HEK293T (cell line): ENCODE data around the gene CD163L1.
"Not testable (repeated sequence)": the region's sequence is repeated elsewhere in the genome, so short reads cannot be mapped to it uniquely, and the experiment has no call there.

ENCODE experiments used
- CTCF ChIA-PET: fragments of 350-600 bp; formaldehyde crosslinking; extraction: SDS; loops from one replicate; lab custom pipeline; 2021; ENCODE audit warnings: antibody characterized with exemption, inconsistent platforms; lab: Yijun Ruan, JAX
- POLR2A ChIA-PET: fragments of 350-600 bp; formaldehyde crosslinking; extraction: SDS; loops from one replicate; lab custom pipeline; 2020; ENCODE audit warnings: antibody characterized with exemption, inconsistent platforms; lab: Yijun Ruan, JAX
- DNase-seq: peaks from one replicate; pipeline ENCODE4 v3.0.0; 2012; ENCODE audit warnings: mixed read lengths; ENCODE audit errors: extremely low spot score
- ARNT ChIP-seq: fragments of 450-650 bp; IDR thresholded peaks from 2 replicates; pipeline ENCODE4 v1.6.1; 2017; ENCODE audit warnings: mild to moderate bottlenecking
- BHLHE40 ChIP-seq: fragments of 450-650 bp; IDR thresholded peaks from 2 replicates; pipeline ENCODE4 v1.6.1; 2016; ENCODE audit warnings: mild to moderate bottlenecking, moderate library complexity, borderline replicate concordance
- CTBP1 ChIP-seq: fragments of 450-650 bp; IDR thresholded peaks from 2 replicates; pipeline ENCODE4 v1.6.1; 2016; ENCODE audit warnings: borderline replicate concordance
- ELF4 ChIP-seq: fragments of 450-650 bp; IDR thresholded peaks from 2 replicates; pipeline ENCODE4 v1.6.1; 2017; ENCODE audit warnings: antibody characterized with exemption
- FOXA1 ChIP-seq: fragments of 450-650 bp; IDR thresholded peaks from 2 replicates; pipeline ENCODE4 v1.6.1; 2016; ENCODE audit warnings: mild to moderate bottlenecking
- FOXK2 ChIP-seq: fragments of 450-650 bp; IDR thresholded peaks from 2 replicates; pipeline ENCODE4 v1.6.1; 2016; ENCODE audit warnings: mild to moderate bottlenecking
- FOXM1 ChIP-seq: fragments of 450-650 bp; IDR thresholded peaks from 2 replicates; pipeline ENCODE4 v1.6.1; 2017; ENCODE audit warnings: mild to moderate bottlenecking, borderline replicate concordance
- HDGF ChIP-seq: fragments of 450-650 bp; IDR thresholded peaks from 2 replicates; pipeline ENCODE4 v1.6.1; 2017; ENCODE audit warnings: antibody characterized with exemption, borderline replicate concordance
- L3MBTL2 ChIP-seq: fragments of 450-650 bp; conservative IDR thresholded peaks from 2 replicates; pipeline ENCODE4 v1.6.1; 2016; ENCODE audit warnings: mild to moderate bottlenecking
- LEF1 ChIP-seq: fragments of 450-650 bp; IDR thresholded peaks from 2 replicates; pipeline ENCODE4 v1.6.1; 2017; ENCODE audit warnings: mild to moderate bottlenecking, borderline replicate concordance
- NFRKB ChIP-seq: fragments of 450-650 bp; IDR thresholded peaks from 2 replicates; pipeline ENCODE4 v1.6.1; 2016; ENCODE audit warnings: mild to moderate bottlenecking, moderate library complexity
- PKNOX1 ChIP-seq: fragments of 450-650 bp; IDR thresholded peaks from 2 replicates; pipeline ENCODE4 v1.6.1; 2016
- SP1 ChIP-seq: fragments of 450-650 bp; IDR thresholded peaks from 2 replicates; pipeline ENCODE4 v1.6.1; 2017
- SUZ12 ChIP-seq: fragments of 450-650 bp; IDR thresholded peaks from 2 replicates; pipeline ENCODE4 v1.6.1; 2016; ENCODE audit warnings: mild to moderate bottlenecking
- TARDBP ChIP-seq: fragments of 450-650 bp; IDR thresholded peaks from 2 replicates; pipeline ENCODE4 v1.6.1; 2016
- ZNF384 ChIP-seq: fragments of 450-650 bp; IDR thresholded peaks from 2 replicates; pipeline ENCODE4 v1.6.1; 2016

Gene CD163L1

DNA sequence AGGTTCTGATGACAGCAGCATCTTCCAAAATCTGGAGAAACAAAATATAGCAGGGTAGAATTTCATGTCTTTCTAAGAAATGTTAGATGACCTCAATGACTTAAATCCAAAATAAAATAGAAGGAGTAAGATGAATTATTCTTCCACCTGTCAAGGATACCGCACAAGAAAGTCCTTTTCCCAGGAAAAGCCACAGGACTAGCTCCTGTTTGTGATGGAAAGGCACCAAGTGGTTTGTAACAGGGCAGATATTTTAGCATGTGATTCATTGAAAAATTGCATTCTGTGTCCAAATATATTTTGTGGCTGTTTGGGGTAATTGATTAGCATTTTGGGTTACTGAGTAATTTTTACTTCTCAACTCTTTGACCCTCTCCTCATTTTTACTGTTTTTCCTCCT is 2.7 kb downstream of the CD163L1 start:
- ChIA-PET CTCF (no interaction called here), POLR2A (no interaction called here)
- TF ChIP-seq BHLHE40 (no peak), CTBP1 (no peak), HDGF (no peak), SUZ12 (no peak), LEF1 (no peak), L3MBTL2 (no peak), FOXA1 (no peak), ZNF384 (no peak), TARDBP (no peak), NFRKB (no peak)
- no peak for DNase-seq

GRCh38 chr12:7439579-7440505 is 4.1 kb downstream of the CD163L1 start:
- POLR2A ChIA-PET = no interaction called here
- DNase-seq = peak; percentile 32
- TF ChIP-seq L3MBTL2 (peak; percentile 71), LEF1 (no peak)
- CTCF ChIA-PET = interaction anchor here (0.7 kb wide), 1 partner anchor 299 kb away, joined by 3 read pairs; no protein-coding TSS in a partner anchor

GRCh38 chr12:7438291-7438995 is 5.5 kb downstream of the CD163L1 start:
- POLR2A ChIA-PET, CTCF ChIA-PET, DNase-seq: not testable (repeated sequence)

GRCh38 chr12:7437494-7437893 is 6.5 kb downstream of the CD163L1 start:
- DNase-seq, POLR2A ChIA-PET, CTCF ChIA-PET: not testable (repeated sequence)

- ChIA-PET CTCF (no interaction called here), POLR2A (no interaction called here)
- TF ChIP-seq LEF1 (no peak), ARNT (no peak), ELF4 (no peak), ZNF384 (no peak), PKNOX1 (no peak), FOXK2 (no peak), CTBP1 (no peak), SP1 (no peak), FOXM1 (no peak), NFRKB (no peak), BHLHE40 (no peak), L3MBTL2 (no peak), TARDBP (no peak), HDGF (no peak), FOXA1 (no peak), SUZ12 (no peak)
- DNase-seq = no peak
Observed at GRCh38 chr12:7434670-7435069, 9.3 kb downstream of the CD163L1 start.

- no peak for TF ChIP-seq FOXK2
- no peak for TF ChIP-seq SUZ12
- TF ChIP-seq FOXM1 = no peak
- TF ChIP-seq HDGF = no peak
- no peak for DNase-seq
- CTCF ChIA-PET = no interaction called here
- POLR2A ChIA-PET = no interaction called here
Observed at GRCh38 chr12:7433276-7433822, 10.6 kb downstream of the CD163L1 start.

DNA sequence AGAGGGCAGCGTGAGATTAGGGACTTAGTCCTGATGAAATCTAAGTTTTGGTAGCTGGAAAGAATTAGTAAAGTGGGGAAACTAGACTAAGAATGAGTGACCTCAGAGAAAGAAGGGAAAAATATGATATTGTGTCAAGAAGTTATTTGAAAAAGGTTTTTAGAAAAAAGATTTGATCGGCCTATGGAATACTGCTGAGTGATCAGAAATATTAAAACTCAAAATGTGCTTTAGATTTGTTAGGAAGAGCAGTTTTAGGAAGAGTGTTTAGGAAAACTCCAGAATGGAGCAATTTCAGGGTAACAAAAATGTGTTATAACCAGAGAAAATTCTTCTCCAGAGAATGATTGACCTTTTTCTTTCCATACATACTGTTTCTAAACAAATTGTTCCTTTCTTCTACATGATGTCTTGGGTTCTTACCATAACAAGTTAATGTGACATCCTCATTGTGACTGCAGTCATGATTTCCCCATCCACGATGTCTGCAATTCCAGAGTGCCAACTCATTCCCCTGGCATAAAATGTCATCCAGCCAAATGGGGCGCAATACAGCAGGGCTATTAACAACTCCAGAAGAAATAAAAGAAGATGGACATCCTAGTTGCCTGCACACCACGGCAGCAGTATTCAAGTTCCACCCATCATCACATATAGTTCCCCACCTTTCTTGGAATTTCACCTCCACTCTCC is 11.8 kb downstream of the CD163L1 start:
- TF ChIP-seq FOXA1 = no peak
- no peak for TF ChIP-seq NFRKB
- no peak for TF ChIP-seq SP1
- TF ChIP-seq PKNOX1 = no peak
- TF ChIP-seq L3MBTL2 = no peak
- CTCF ChIA-PET = no interaction called here
- DNase-seq = no peak
- POLR2A ChIA-PET = no interaction called here
